ENCODE measurements around the gene HSF2BP.

GRCh38 chr21:43693981-43694380 lies 34.7 kb upstream of the HSF2BP start:
- no peak for TF ChIP-seq CTCF (IDR thresholded peaks at IDR 0.05; ENCODE audit: low read depth, low read length)
- TF ChIP-seq POLR2A (IDR thresholded peaks at IDR 0.05; ENCODE audit: extremely low read depth, insufficient read length) = no peak
- TF ChIP-seq MAX (IDR thresholded peaks at IDR 0.05; ENCODE audit: low read depth, low read length) = no peak

All from NB4 (cell line).